Measurements from ENCODE around the gene GRID2.

DNA sequence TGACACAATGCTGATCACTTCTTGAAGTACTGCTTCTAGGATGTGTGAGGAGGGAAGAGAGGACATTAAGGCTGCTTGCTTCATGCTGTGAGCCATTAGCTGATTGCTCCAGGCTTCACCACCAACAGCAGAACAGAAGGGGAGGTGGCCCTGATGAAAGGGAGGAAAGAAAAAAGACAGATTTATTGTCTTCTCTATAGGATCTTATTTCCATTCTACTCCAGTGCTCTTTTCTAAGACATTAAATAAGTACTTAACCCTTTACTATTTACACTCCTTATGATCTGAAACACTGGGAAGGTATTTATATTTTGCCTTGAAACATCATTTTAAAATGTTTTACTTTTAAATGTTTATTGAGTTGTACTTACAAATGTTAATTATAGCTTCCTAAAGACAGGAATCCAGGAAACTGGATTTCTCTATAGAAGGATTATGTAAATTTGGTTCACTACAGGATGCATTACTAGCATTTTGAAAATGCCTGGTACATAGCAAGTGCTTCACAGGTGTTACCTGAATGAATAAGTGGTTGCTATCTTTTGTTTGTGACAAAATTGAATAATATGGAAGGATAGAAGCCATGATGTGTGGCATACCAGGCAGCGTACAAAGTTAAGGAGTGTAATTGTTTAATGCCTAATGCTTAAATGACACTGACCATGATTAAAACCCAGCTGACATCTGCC is 843.9 kb downstream of the GRID2 start:
- TF ChIP-seq, protein P1, sequence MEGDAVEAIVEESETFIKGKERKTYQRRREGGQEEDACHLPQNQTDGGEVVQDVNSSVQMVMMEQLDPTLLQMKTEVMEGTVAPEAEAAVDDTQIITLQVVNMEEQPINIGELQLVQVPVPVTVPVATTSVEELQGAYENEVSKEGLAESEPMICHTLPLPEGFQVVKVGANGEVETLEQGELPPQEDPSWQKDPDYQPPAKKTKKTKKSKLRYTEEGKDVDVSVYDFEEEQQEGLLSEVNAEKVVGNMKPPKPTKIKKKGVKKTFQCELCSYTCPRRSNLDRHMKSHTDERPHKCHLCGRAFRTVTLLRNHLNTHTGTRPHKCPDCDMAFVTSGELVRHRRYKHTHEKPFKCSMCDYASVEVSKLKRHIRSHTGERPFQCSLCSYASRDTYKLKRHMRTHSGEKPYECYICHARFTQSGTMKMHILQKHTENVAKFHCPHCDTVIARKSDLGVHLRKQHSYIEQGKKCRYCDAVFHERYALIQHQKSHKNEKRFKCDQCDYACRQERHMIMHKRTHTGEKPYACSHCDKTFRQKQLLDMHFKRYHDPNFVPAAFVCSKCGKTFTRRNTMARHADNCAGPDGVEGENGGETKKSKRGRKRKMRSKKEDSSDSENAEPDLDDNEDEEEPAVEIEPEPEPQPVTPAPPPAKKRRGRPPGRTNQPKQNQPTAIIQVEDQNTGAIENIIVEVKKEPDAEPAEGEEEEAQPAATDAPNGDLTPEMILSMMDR (IDR thresholded peaks at IDR 0.05 in 2 of 3, conservative IDR thresholded peaks at IDR 0.05 in 1 of 3; ENCODE audit: control insufficient read depth in 2 of 3, extremely low read depth in 1 of 3, insufficient read depth in 1 of 3, low read depth in 3 of 3, low read length in 3 of 3) = no peak
- TF ChIP-seq POLR2A (IDR thresholded peaks at IDR 0.05; ENCODE audit: low read depth, low read length) (no peak), RBBP5 (conservative IDR thresholded peaks at IDR 0.05) (no peak), SMAD5 (IDR thresholded peaks at IDR 0.05; ENCODE audit: low read depth) (no peak), CEBPB (IDR thresholded peaks at IDR 0.05; ENCODE audit: borderline replicate concordance in 1 of 2, low read depth in 2 of 2, low read length in 2 of 2) (no peak), POLR2AphosphoS5 (IDR thresholded peaks at IDR 0.05; ENCODE audit: low read length) (no peak), STAT3 (IDR thresholded peaks at IDR 0.05; ENCODE audit: low read depth, low read length) (no peak), HDGF (IDR thresholded peaks at IDR 0.05) (no peak)
- TF ChIP-seq, protein P2, sequence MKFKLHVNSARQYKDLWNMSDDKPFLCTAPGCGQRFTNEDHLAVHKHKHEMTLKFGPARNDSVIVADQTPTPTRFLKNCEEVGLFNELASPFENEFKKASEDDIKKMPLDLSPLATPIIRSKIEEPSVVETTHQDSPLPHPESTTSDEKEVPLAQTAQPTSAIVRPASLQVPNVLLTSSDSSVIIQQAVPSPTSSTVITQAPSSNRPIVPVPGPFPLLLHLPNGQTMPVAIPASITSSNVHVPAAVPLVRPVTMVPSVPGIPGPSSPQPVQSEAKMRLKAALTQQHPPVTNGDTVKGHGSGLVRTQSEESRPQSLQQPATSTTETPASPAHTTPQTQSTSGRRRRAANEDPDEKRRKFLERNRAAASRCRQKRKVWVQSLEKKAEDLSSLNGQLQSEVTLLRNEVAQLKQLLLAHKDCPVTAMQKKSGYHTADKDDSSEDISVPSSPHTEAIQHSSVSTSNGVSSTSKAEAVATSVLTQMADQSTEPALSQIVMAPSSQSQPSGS (IDR thresholded peaks at IDR 0.05; ENCODE audit: low read length) = no peak

All from GM12878 (cell line).